GM12878 (cell line): ENCODE data around the gene PDGFC. TPM values are rescaled to one million over a fixed set of nuclear protein-coding genes. Genes with fewer than 3 reads are reported as not detected.

Experiments used
- ATAC-seq: fragments of 200-7000 bp; cut with Tn5 transposase; 3 replicates; pipeline ENCODE4 v1.9.1; 2020; ENCODE audit warnings: mild to moderate bottlenecking, moderate library complexity
- BruUV-seq: library from RNA; stranded (reverse); fragments of 400-500 nt; replicated peaks from 2 replicates; lab custom pipeline; 2021; lab: Mats Ljungman, UMichigan
- CTCF ChIA-PET: fragments of 300-600 bp; sonication (Branson Sonifier 250); formaldehyde crosslinking; extraction: SDS; loops from one replicate; lab custom pipeline; 2021; ENCODE audit warnings: inconsistent platforms; lab: Yijun Ruan, JAX
- POLR2A ChIA-PET: fragments of 350-600 bp; formaldehyde crosslinking; extraction: SDS; loops from one replicate; lab custom pipeline; 2021; ENCODE audit warnings: inconsistent platforms; lab: Charles Lee
- RAD21 ChIA-PET: fragments of 300-600 bp; sonication (Branson Sonifier 250); formaldehyde crosslinking; loops from one replicate; lab custom pipeline; 2023; ENCODE audit warnings: antibody characterized with exemption; ENCODE audit not compliant: unreplicated experiment; lab: Charles Lee
- SMC1A ChIA-PET: fragments of 300-600 bp; sonication (Branson Sonifier 250); formaldehyde crosslinking; loops from one replicate; lab custom pipeline; 2023; ENCODE audit not compliant: unreplicated experiment, uncharacterized antibody; lab: Charles Lee
- DNase-seq: peaks from one replicate; pipeline ENCODE4 v3.0.0-alpha.2; 2011; ENCODE audit warnings: low read depth, low spot score
- FAIRE-seq: peaks from 3 replicates; lab custom pipeline; 2011; peaks lifted over from hg19 to GRCh38; lab: Jason Lieb, UNC
- H2AFZ ChIP-seq: 2 replicates; pipeline ENCODE4 v1.6.0; 2011; ENCODE audit warnings: low read depth, low read length, control low read depth; ENCODE audit not compliant: control insufficient read depth
- H3K27ac ChIP-seq: 2 replicates; pipeline ENCODE4 v1.5.1; 2011; ENCODE audit warnings: control low read depth; ENCODE audit not compliant: control insufficient read depth, insufficient read depth
- H3K27me3 ChIP-seq, 2 experiments: replicated peaks in 1 of 2; 2 replicates each; pipeline versions ENCODE4 v1.6.0 to v1.6.1; 2011; ENCODE audit warnings: low read length in 1 of 2; ENCODE audit not compliant: control insufficient read depth in 2 of 2, insufficient read depth in 2 of 2
- H3K36me3 ChIP-seq, 2 experiments: 2 replicates each; pipeline ENCODE4 v1.5.1; 2011; ENCODE audit warnings: low read length in 1 of 2; ENCODE audit not compliant: control insufficient read depth in 2 of 2, insufficient read depth in 2 of 2
- H3K4me1 ChIP-seq: 2 replicates; pipeline ENCODE4 v1.6.1; 2011; ENCODE audit warnings: mild to moderate bottlenecking, low read length, moderate library complexity, mixed read lengths; ENCODE audit not compliant: control insufficient read depth, insufficient read depth
- H3K4me2 ChIP-seq: 2 replicates; pipeline ENCODE4 v1.6.0; 2011; ENCODE audit warnings: control low read depth; ENCODE audit not compliant: control insufficient read depth, insufficient read depth
- H3K4me3 ChIP-seq: fragments of 200-600 bp; sonication (generic); 2 replicates; pipeline ENCODE4 v1.5.1; 2016
- H3K79me2 ChIP-seq: 2 replicates; pipeline ENCODE4 v1.6.0; 2011; ENCODE audit warnings: low read length; ENCODE audit not compliant: control insufficient read depth, insufficient read depth
- H3K9ac ChIP-seq: 2 replicates; pipeline ENCODE4 v1.8.0; 2011; ENCODE audit warnings: low read length, control low read depth, mixed read lengths; ENCODE audit not compliant: control insufficient read depth, insufficient read depth
- H3K9me3 ChIP-seq: replicated peaks from 3 replicates; pipeline ENCODE4 v1.5.1; 2011; ENCODE audit warnings: mild to moderate bottlenecking, low read length; ENCODE audit not compliant: control insufficient read depth, insufficient read depth
- H4K20me1 ChIP-seq: 2 replicates; pipeline ENCODE4 v1.6.0; 2011; ENCODE audit not compliant: control insufficient read depth, insufficient read depth
- E4F1 ChIP-seq: fragments of 450-650 bp; IDR thresholded peaks from 2 replicates; pipeline ENCODE4 v1.6.1; 2018; ENCODE audit warnings: borderline replicate concordance, mild to moderate bottlenecking; ENCODE audit not compliant: partially characterized antibody
- EZH2 ChIP-seq: IDR thresholded peaks from 2 replicates; pipeline ENCODE4 v1.6.1; 2012; ENCODE audit warnings: low read depth, mild to moderate bottlenecking, control low read depth, inconsistent platforms, low read length, borderline replicate concordance; ENCODE audit not compliant: control insufficient read depth
- FOS ChIP-seq: IDR thresholded peaks from 3 replicates; pipeline ENCODE4 v1.6.1; 2011; ENCODE audit warnings: borderline replicate concordance; ENCODE audit not compliant: insufficient read length; ENCODE audit errors: extremely low read depth
- FOXM1 ChIP-seq: IDR thresholded peaks from 2 replicates; pipeline ENCODE4 v1.6.1; 2012; ENCODE audit warnings: low read depth, mild to moderate bottlenecking, inconsistent platforms, low read length, moderate library complexity
- HCFC1 ChIP-seq: fragments of 150-350 bp; IDR thresholded peaks from 2 replicates; pipeline ENCODE4 v1.6.1; 2014; ENCODE audit warnings: low read length
- JUNB ChIP-seq: IDR thresholded peaks from 2 replicates; pipeline ENCODE4 v1.6.1; 2016; ENCODE audit warnings: antibody characterized with exemption, mild to moderate bottlenecking
- KDM1A ChIP-seq: fragments of 200-600 bp; sonication (generic); IDR thresholded peaks from 2 replicates; pipeline ENCODE4 v1.6.1; 2016; ENCODE audit warnings: borderline replicate concordance
- POU2F2 ChIP-seq: IDR thresholded peaks from 3 replicates; pipeline ENCODE4 v1.6.1; 2011; ENCODE audit warnings: low read depth, mild to moderate bottlenecking, low read length, borderline replicate concordance
- RELA ChIP-seq: fragments of 450-650 bp; IDR thresholded peaks from 2 replicates; pipeline ENCODE4 v1.8.0; 2014; ENCODE audit warnings: borderline replicate concordance; ENCODE audit not compliant: partially characterized antibody
- SIX5 ChIP-seq: IDR thresholded peaks from 2 replicates; pipeline ENCODE4 v1.6.1; 2011; ENCODE audit warnings: mild to moderate bottlenecking, low read depth, low read length, moderate library complexity; ENCODE audit not compliant: severe bottlenecking
- SMAD5 ChIP-seq: IDR thresholded peaks from 2 replicates; pipeline ENCODE4 v1.6.1; 2016; ENCODE audit warnings: antibody characterized with exemption, low read depth
- STAT1 ChIP-seq: fragments of 450-650 bp; conservative IDR thresholded peaks from 2 replicates; pipeline ENCODE4 v1.6.1; 2014; ENCODE audit warnings: antibody characterized with exemption, mild to moderate bottlenecking
- WGBS: methylation state at CpG from one replicate; pipeline ENCODE4 v1.1.6; 2016; ENCODE audit warnings: low lambda C conversion rate; ENCODE audit not compliant: insufficient replicate concordance, insufficient coverage; ENCODE audit errors: missing lambda C conversion rate; 5-methylcytosine and 5-hydroxymethylcytosine counted together
- in situ Hi-C: fragments of 300-500 bp; cut with MboI; formaldehyde crosslinking; loops from 9 replicates; pipeline ENCODE4 v1.14.3; 2018; ENCODE audit warnings: mixed read lengths
- intact Hi-C: fragments of 100-400 bp; cut with micrococcal nuclease; formaldehyde crosslinking; loops from one replicate; pipeline ENCODE4 v1.14.2; 2022; ENCODE audit not compliant: unreplicated experiment
- polyA plus RNA-seq, 11 experiments: library from polyadenylated mRNA; depleted of rRNA in 4 of 11; unstranded in 6 of 11; stranded (reverse) in 5 of 11; fragments of >200 nt; fragmentation: Nextera tagmentation in 4 of 11; fragmentation: Illumina TruSeq in 1 of 11; extraction: Ambion mirVana in 4 of 11; extraction: Trizol in 1 of 11; gene quantifications; 1 replicate in 1 of 11; 2 replicates in 10 of 11; pipeline versions ENCODE4 v1.2.1 to v1.2.3, GENCODE V29; 2011 to 2016; ENCODE audit warnings: inconsistent platforms in 2 of 11, missing spikeins in 2 of 11, low read depth in 1 of 11
- total RNA-seq, 4 experiments: library from RNA; depleted of rRNA in 3 of 4; stranded (reverse); fragments of >200 nt in 3 of 4; fragmentation: Illumina TruSeq in 1 of 4; extraction: Trizol in 1 of 4; gene quantifications; 2 replicates each; pipeline versions ENCODE4 v1.2.1 to v1.2.3, GENCODE V29; 2013 to 2021

PDGFC gene
- total and polyA plus RNA-seq, 10 of the 15 experiments (the other 5 are each of a cell fraction or from before 2014, with no cell fraction given), result 0.02 to 0.18 TPM; not detected in 8

DNA sequence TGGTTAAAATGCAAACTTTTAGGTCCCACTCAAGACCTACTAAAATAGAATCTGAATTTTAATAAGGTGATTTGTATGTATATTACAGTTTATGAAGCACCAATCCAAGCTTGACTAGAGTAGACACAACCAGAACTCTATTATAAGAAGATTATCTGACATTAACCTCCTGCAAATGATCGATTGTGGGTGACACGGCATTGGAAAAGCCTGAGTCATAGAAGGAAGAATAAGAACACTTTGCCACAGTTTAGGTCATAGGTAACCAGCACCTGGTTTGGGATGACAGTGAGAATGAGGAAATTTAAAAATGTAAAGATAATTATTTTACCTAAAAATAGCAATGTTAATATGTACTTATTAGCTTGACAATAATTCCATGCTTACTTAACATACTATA, 15.2 kb downstream of the PDGFC start:
- no peak for DNase-seq
- Histone ChIP-seq H3K79me2 (no peaks in the 10 kb centered on the region), H3K36me3 (no peaks in the 10 kb centered on the region), H3K4me2 (no peak overlapping the region), H3K27me3 (no peaks in the 10 kb centered on the region; a peak in 1 of 4 replicates)
- in situ Hi-C loops, result loop anchor here (25.0 kb wide), 1 partner anchor 1144 kb away; no protein-coding TSS in a partner anchor
- no TSS peak for BruUV-seq
- WGBS, result 81% methylated on average over 2 of the region's 2 CpGs
- intact Hi-C loops, result no loop called here
- no peak for ATAC-seq
- SMC1A ChIA-PET, result interaction anchor here (1.0 to 2.5 kb wide), 3 partner anchors 8 to 12 kb away, joined by 3 to 7 read pairs (median 4); no protein-coding TSS in a partner anchor
- no peak for TF ChIP-seq EZH2
- no peak for TF ChIP-seq SIX5
- TF ChIP-seq SMAD5, result no peak
- TF ChIP-seq E4F1, result no peak
- TF ChIP-seq JUNB, result no peak
- no peak for TF ChIP-seq HCFC1
- no peak for TF ChIP-seq FOS
- no peak for TF ChIP-seq RELA
- no peak for TF ChIP-seq POU2F2
- no peak for TF ChIP-seq KDM1A
- TF ChIP-seq FOXM1, result no peak
- no peak for TF ChIP-seq STAT1
- TF ChIP-seq, all 136 proteins: peak for 0
- Histone ChIP-seq H3K9me3 (no peaks in the 10 kb centered on the region), H2AFZ (no peak overlapping the region), H3K9ac (no peak overlapping the region), H4K20me1 (no peaks in the 10 kb centered on the region), H3K4me3 (no peak overlapping the region), H3K4me1 (no peaks in the 10 kb centered on the region), H3K27ac (no peak overlapping the region)
- RAD21 ChIA-PET, result interaction anchor here (1.0 kb wide), 1 partner anchor 42 kb away, joined by 3 read pairs; no protein-coding TSS in a partner anchor
- CTCF ChIA-PET, result interaction anchor here (0.9 to 2.5 kb wide), 2 partner anchors 10 to 12 kb away, joined by 4 to 7 read pairs; no protein-coding TSS in a partner anchor
- FAIRE-seq, result no peak
- POLR2A ChIA-PET, result no interaction called here
